Measurements from ENCODE around the gene IDUA.

GRCh38 chr4:1019320-1019719 lies 32.5 kb downstream of the IDUA start:
- TF ChIP-seq CTCF (IDR thresholded peaks at IDR 0.05), result no peak
- no peak for TF ChIP-seq POLR2A (IDR thresholded peaks at IDR 0.05)
